IPS-11a (cell line): ENCODE results near the gene CERKL.

ENCODE experiments used
- H3K4me3 ChIP-seq: one replicate; pipeline ENCODE4 v1.5.1; 2013; ENCODE audit warnings: low read depth, low read length, control low read depth

CERKL gene

GRCh38 chr2:181628590-181629585 lies 28.0 kb downstream of the CERKL start:
- no peak overlapping the region for H3K4me3 ChIP-seq

- no peak overlapping the region for H3K4me3 ChIP-seq
These were observed 29.4 kb downstream of the CERKL start for GRCh38 chr2:181627545-181627944.

GRCh38 chr2:181626671-181627070 lies 30.2 kb downstream of the CERKL start:
- H3K4me3 ChIP-seq: no peak overlapping the region

- H3K4me3 ChIP-seq: no peak overlapping the region
These were observed 33.7 kb downstream of the CERKL start for GRCh38 chr2:181623159-181623558.

GRCh38 chr2:181621779-181622490 lies 35.0 kb downstream of the CERKL start:
- no peak overlapping the region for H3K4me3 ChIP-seq

- no peak overlapping the region for H3K4me3 ChIP-seq
These were observed 37.4 kb downstream of the CERKL start for GRCh38 chr2:181619516-181619915.

GRCh38 chr2:181616715-181617114 lies 40.2 kb downstream of the CERKL start:
- no peak overlapping the region for H3K4me3 ChIP-seq

GRCh38 chr2:181614874-181615638 lies 41.8 kb downstream of the CERKL start:
- H3K4me3 ChIP-seq: no peak overlapping the region

GRCh38 chr2:181613241-181613640 lies 43.7 kb downstream of the CERKL start:
- no peak overlapping the region for H3K4me3 ChIP-seq

GRCh38 chr2:181607629-181608590 lies 49.0 kb downstream of the CERKL start:
- no peak overlapping the region for H3K4me3 ChIP-seq

GRCh38 chr2:181605889-181606837 lies 50.7 kb downstream of the CERKL start:
- no peak overlapping the region for H3K4me3 ChIP-seq

- no peak overlapping the region for H3K4me3 ChIP-seq
These were observed 54.9 kb downstream of the CERKL start for GRCh38 chr2:181602017-181602416.

GRCh38 chr2:181596556-181596955 lies 60.3 kb downstream of the CERKL start:
- no peak overlapping the region for H3K4me3 ChIP-seq

GRCh38 chr2:181594322-181594721 lies 62.6 kb downstream of the CERKL start:
- H3K4me3 ChIP-seq: no peak overlapping the region

GRCh38 chr2:181589779-181590178 lies 67.1 kb downstream of the CERKL start:
- no peak overlapping the region for H3K4me3 ChIP-seq

- no peak overlapping the region for H3K4me3 ChIP-seq
These were observed 68.4 kb downstream of the CERKL start for GRCh38 chr2:181588546-181588945.

- H3K4me3 ChIP-seq: no peak overlapping the region
These were observed 70.3 kb downstream of the CERKL start for GRCh38 chr2:181586569-181587081.

GRCh38 chr2:181585732-181586131 lies 71.2 kb downstream of the CERKL start:
- H3K4me3 ChIP-seq: no peak overlapping the region

- no peak overlapping the region for H3K4me3 ChIP-seq
These were observed 75.4 kb downstream of the CERKL start for GRCh38 chr2:181581534-181581933.
